ENCODE data around the gene PPFIA4. TPM values are rescaled to one million over a fixed set of nuclear protein-coding genes. Genes with fewer than 3 reads are reported as not detected.

Gene PPFIA4
- total RNA-seq, 1 experiment from 2014 or later: 0.83 TPM

- DNase-seq: no peak
- Mint-ChIP-seq H3K9me3 (ENCODE audit: low read depth, unreplicated experiment) (no peaks in the 10 kb centered on the region), H3K36me3 (ENCODE audit: insufficient read depth, unreplicated experiment) (no peaks in the 10 kb centered on the region), H3K27me3 (ENCODE audit: unreplicated experiment) (peaks cover 89% of the 10 kb centered on the region), H3K4me3 (ENCODE audit: low read depth, unreplicated experiment) (no peak overlapping the region), H3K4me1 (ENCODE audit: low read depth, unreplicated experiment) (no peaks in the 10 kb centered on the region), H3K27ac (ENCODE audit: unreplicated experiment) (no peak overlapping the region)
- intact Hi-C loops (cut with micrococcal nuclease; ENCODE audit: unreplicated experiment): no loop called here
- CTCF ChIA-PET: no interaction called here
- no peak for TF ChIP-seq CTCF (IDR thresholded peaks at IDR 0.05; ENCODE audit: unreplicated experiment)
- BruUV-seq (replicated peaks): no TSS peak
Observed at GRCh38 chr1:203075236-203076030, 49.1 kb downstream of the PPFIA4 start.

GRCh38 chr1:203076031-203076511 is 49.8 kb downstream of the PPFIA4 start:
- Mint-ChIP-seq H3K27ac (ENCODE audit: unreplicated experiment) (no peak overlapping the region), H3K27me3 (ENCODE audit: unreplicated experiment) (peaks cover 96% of the 10 kb centered on the region), H3K4me3 (ENCODE audit: low read depth, unreplicated experiment) (no peak overlapping the region), H3K9me3 (ENCODE audit: low read depth, unreplicated experiment) (no peaks in the 10 kb centered on the region), H3K36me3 (ENCODE audit: insufficient read depth, unreplicated experiment) (no peaks in the 10 kb centered on the region), H3K4me1 (ENCODE audit: low read depth, unreplicated experiment) (no peaks in the 10 kb centered on the region)
- no peak for DNase-seq
- intact Hi-C loops (cut with micrococcal nuclease; ENCODE audit: unreplicated experiment): no loop called here
- CTCF ChIA-PET: no interaction called here
- TF ChIP-seq CTCF (IDR thresholded peaks at IDR 0.05; ENCODE audit: unreplicated experiment): no peak
- no TSS peak for BruUV-seq (replicated peaks)

- TF ChIP-seq CTCF (IDR thresholded peaks at IDR 0.05; ENCODE audit: unreplicated experiment): no peak
- intact Hi-C loops (cut with micrococcal nuclease; ENCODE audit: unreplicated experiment): no loop called here
- Mint-ChIP-seq H3K9me3 (ENCODE audit: low read depth, unreplicated experiment) (no peaks in the 10 kb centered on the region), H3K27ac (ENCODE audit: unreplicated experiment) (no peak overlapping the region), H3K4me1 (ENCODE audit: low read depth, unreplicated experiment) (no peaks in the 10 kb centered on the region), H3K36me3 (ENCODE audit: insufficient read depth, unreplicated experiment) (no peaks in the 10 kb centered on the region), H3K27me3 (ENCODE audit: unreplicated experiment) (peaks cover 96% of the 10 kb centered on the region), H3K4me3 (ENCODE audit: low read depth, unreplicated experiment) (no peak overlapping the region)
- no TSS peak for BruUV-seq (replicated peaks)
- no peak for DNase-seq
- CTCF ChIA-PET: interaction anchor here (0.6 kb wide), 1 partner anchor 14 kb away, joined by 5 read pairs; no protein-coding TSS in a partner anchor
Observed at GRCh38 chr1:203077367-203077766, 51.1 kb downstream of the PPFIA4 start.

- intact Hi-C loops (cut with micrococcal nuclease; ENCODE audit: unreplicated experiment): no loop called here
- Mint-ChIP-seq H3K9me3 (ENCODE audit: low read depth, unreplicated experiment) (no peaks in the 10 kb centered on the region), H3K36me3 (ENCODE audit: insufficient read depth, unreplicated experiment) (no peaks in the 10 kb centered on the region), H3K27ac (ENCODE audit: unreplicated experiment) (no peak overlapping the region), H3K4me3 (ENCODE audit: low read depth, unreplicated experiment) (no peak overlapping the region), H3K27me3 (ENCODE audit: unreplicated experiment) (peaks cover 96% of the 10 kb centered on the region), H3K4me1 (ENCODE audit: low read depth, unreplicated experiment) (no peaks in the 10 kb centered on the region)
- no peak for DNase-seq
- TF ChIP-seq CTCF (IDR thresholded peaks at IDR 0.05; ENCODE audit: unreplicated experiment): no peak
- CTCF ChIA-PET: no interaction called here
- BruUV-seq (replicated peaks): no TSS peak
Observed at GRCh38 chr1:203077956-203078355, 51.7 kb downstream of the PPFIA4 start.
